Aorta (tissue), 5 donors: ENCODE measurements around the gene FIGN. TPM values are rescaled to one million over a fixed set of nuclear protein-coding genes. Genes with fewer than 3 reads are reported as not detected.

Source experiments
- ATAC-seq: fragments of 200-7000 bp; cut with Tn5 transposase; one replicate; pipeline ENCODE4 v1.9.1; 2022; ENCODE audit warnings: moderate library complexity; ENCODE audit not compliant: low FRiP score
- DNase-seq, 2 donors: peaks; one replicate each; pipeline ENCODE4 v3.0.0-alpha.2; 2020
- H3K27ac ChIP-seq, 2 donors: one replicate each; pipeline ENCODE4 v1.5.1; 2013; ENCODE audit warnings: low read length in 2 of 2, mild to moderate bottlenecking in 2 of 2, moderate library complexity in 2 of 2, control low read depth in 1 of 2, inconsistent platforms in 1 of 2, low read depth in 1 of 2
- H3K27me3 ChIP-seq, 2 donors: one replicate each; pipeline ENCODE4 v1.6.1; 2013; ENCODE audit warnings: control low read depth in 1 of 2, low read length in 1 of 2, mild to moderate bottlenecking in 1 of 2, moderate library complexity in 1 of 2; ENCODE audit not compliant: insufficient read depth in 2 of 2, control insufficient read depth in 1 of 2
- H3K36me3 ChIP-seq, 2 donors: one replicate each; pipeline ENCODE4 v1.6.1; 2013; ENCODE audit warnings: control low read depth in 1 of 2, low read length in 1 of 2, mild to moderate bottlenecking in 1 of 2; ENCODE audit not compliant: insufficient read depth in 2 of 2, control insufficient read depth in 1 of 2
- H3K4me1 ChIP-seq, 2 donors: one replicate each; pipeline ENCODE4 v1.6.1; 2013; ENCODE audit warnings: low read length in 2 of 2, control low read depth in 1 of 2, mild to moderate bottlenecking in 1 of 2, moderate library complexity in 1 of 2; ENCODE audit not compliant: insufficient read depth in 2 of 2, control insufficient read depth in 1 of 2
- H3K4me3 ChIP-seq, 2 donors: one replicate each; pipeline ENCODE4 v1.5.1; 2013; ENCODE audit warnings: low read length in 2 of 2, control low read depth in 1 of 2, mild to moderate bottlenecking in 1 of 2
- H3K9me3 ChIP-seq: one replicate; pipeline ENCODE4 v1.6.1; 2013; ENCODE audit warnings: mild to moderate bottlenecking, low read length; ENCODE audit not compliant: control insufficient read depth
- WGBS, 2 donors: extraction: QIAGEN DNeasy Blood & Tissue Kit; methylation state at CpG; one replicate each; pipeline ENCODE4 v1.1.7; 2013; 5-methylcytosine and 5-hydroxymethylcytosine counted together
- intact Hi-C, 2 donors: fragments of 100-400 bp; cut with DNase I; formaldehyde crosslinking; loops; one replicate each; pipeline versions ENCODE4 v1.14.2 to v1.15.0; 2022
- polyA plus RNA-seq, 2 donors: library from polyadenylated mRNA; stranded (reverse); fragments of 200-250 nt; gene quantifications; one replicate each; pipeline ENCODE4 v1.2.3, GENCODE V29; 2013
- total RNA-seq, 2 donors: library from RNA; stranded (reverse); fragmentation: NEBNext Ultra II Directional; extraction: Animal tissue kit (Norgen Biotek cat#: 25700); gene quantifications; one replicate each; pipeline ENCODE4 v1.2.1, GENCODE V29; 2021
- donor health status: healthy with polysubstance abuse.
- donor health status: Bipolar disorder and iron deficiency.
- donor health status: DM: no; HTN: no; CAD: no.
- donor health status: DM: no; HTN: no; CAD: no.
- donor health status: DM: yes; HTN: yes; CAD: no.

FIGN gene
- total and polyA plus RNA-seq, 4 donors: 1.6 to 27.8 (median 8.3) TPM

DNA sequence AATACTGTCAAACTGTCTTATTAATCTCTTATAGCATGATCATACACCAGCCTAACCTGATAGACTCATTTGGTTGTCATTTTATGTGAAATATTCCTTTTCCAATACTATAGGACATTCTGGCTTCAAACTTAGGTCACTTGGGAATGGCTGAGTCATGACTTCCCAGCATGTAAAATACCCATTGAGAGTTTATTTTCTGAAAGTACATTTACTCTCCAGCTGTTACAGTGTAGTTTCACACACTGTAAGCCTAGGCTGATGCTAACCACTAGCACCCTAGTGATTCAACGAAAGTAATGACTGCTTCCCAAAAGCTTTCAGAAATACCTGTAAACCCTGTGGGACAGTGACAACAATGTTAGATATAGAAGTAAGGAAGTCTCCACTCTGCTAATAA, 93.8 kb downstream of the FIGN start:
- DNase-seq (no peak), ATAC-seq (no peak)
- Histone ChIP-seq H3K36me3 (no peaks in the 10 kb centered on the region), H3K27me3 (no peaks in the 10 kb centered on the region), H3K9me3 (no peaks in the 10 kb centered on the region), H3K4me3 (no peak overlapping the region), H3K27ac (no peak overlapping the region), H3K4me1 (peaks cover 0 to 4% of the 10 kb centered on the region in 2 donors)
- intact Hi-C loops: no loop called here
- 55 to 69% methylated on average over 1 of the region's 1 CpG for WGBS, 2 donors

DNA sequence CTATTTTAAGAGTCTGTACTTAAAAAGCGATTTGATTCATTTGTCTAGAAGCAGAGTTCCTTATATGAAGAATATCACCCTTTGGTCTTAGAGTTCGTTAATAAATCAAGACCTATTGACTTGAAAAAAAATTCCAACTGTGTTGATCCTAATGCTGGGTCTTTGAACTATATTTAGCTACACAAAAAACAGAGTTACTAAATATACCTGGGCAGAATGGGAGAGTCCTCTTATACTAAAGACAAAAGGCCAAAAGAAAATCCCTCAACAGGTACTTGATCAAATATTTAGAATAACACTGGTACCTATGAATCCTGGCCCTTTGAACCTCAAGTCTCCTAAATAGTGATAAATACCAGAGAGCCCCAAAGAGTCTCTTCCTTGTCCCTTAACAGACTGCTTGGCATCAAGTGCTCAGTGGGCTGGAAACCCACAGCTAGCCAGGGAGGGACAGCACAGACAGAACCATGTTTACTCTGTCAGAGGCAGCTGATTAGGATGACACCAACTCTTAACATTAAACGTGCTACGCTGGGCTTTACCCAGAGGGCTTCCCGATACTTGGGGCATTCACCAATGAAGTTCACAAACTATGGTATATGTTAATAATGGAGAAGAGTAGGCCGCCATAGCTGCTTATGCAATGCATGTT, 95.1 kb downstream of the FIGN start:
- 91% methylated on average over 6 of the region's 6 CpGs for whole genome bisulfite sequencing, 2 donors
- H3K27ac ChIP-seq: no peak overlapping the region
- no peaks in the 10 kb centered on the region for H3K4me1 ChIP-seq
- H3K9me3 ChIP-seq: no peaks in the 10 kb centered on the region
- no peaks in the 10 kb centered on the region for H3K27me3 ChIP-seq
- H3K4me3 ChIP-seq: no peak overlapping the region
- intact Hi-C loops: no loop called here
- H3K36me3 ChIP-seq: no peaks in the 10 kb centered on the region
- ATAC-seq: no peak
- no peak for DNase-seq

DNA sequence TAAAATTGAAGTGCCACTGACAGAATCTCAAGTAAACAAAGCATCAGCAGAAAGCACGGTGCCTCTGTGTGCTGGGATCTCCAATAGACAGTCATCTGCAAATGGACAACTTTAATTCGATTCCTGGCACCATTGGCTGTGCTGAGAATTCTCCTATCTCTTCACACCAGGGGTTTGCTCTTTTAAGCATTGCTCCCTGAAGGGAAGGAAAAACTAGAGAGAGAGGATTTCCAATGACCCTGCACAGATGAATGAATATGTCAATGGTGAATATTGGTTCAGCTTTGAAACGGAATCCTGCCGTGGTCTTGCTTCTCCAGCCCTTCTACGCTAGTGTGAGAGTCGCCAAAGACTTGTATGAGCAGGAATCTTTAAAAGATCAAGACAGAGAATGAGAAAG, 97.9 kb downstream of the FIGN start:
- Histone ChIP-seq H3K36me3 (no peaks in the 10 kb centered on the region), H3K27ac (no peak overlapping the region), H3K9me3 (no peaks in the 10 kb centered on the region), H3K4me1 (no peaks in the 10 kb centered on the region), H3K27me3 (no peaks in the 10 kb centered on the region), H3K4me3 (no peak overlapping the region)
- intact Hi-C loops: no loop called here
- DNase-seq (no peak), ATAC-seq (no peak)
- 78 to 89% methylated on average over 6 of the region's 6 CpGs for WGBS, 2 donors

DNA sequence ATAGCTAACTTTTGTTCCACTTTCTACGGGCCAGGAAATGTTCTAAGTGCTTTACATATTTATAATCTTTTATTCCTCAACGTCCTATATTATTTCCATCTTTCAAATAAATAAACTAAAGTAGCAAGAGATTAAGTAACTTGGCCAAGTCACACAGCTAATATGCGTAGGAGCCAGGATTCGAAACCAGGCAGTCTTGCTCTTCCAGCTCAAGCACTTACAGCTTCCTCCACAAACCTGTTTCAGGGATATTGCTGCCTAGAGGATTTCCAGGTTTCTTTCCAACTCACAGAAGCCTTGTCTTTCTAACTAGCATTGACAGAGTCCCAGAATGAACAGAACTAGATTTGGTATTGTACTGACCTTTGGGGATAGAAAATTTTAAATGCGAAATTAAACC, 102.5 kb downstream of the FIGN start:
- Histone ChIP-seq H3K9me3 (no peaks in the 10 kb centered on the region), H3K36me3 (no peaks in the 10 kb centered on the region), H3K27me3 (no peaks in the 10 kb centered on the region), H3K4me3 (no peak overlapping the region), H3K27ac (no peak overlapping the region), H3K4me1 (no peaks in the 10 kb centered on the region)
- WGBS, 2 donors: 55 to 69% methylated on average over 5 of the region's 5 CpGs
- intact Hi-C loops: no loop called here
- DNase-seq (no peak), ATAC-seq (no peak)

DNA sequence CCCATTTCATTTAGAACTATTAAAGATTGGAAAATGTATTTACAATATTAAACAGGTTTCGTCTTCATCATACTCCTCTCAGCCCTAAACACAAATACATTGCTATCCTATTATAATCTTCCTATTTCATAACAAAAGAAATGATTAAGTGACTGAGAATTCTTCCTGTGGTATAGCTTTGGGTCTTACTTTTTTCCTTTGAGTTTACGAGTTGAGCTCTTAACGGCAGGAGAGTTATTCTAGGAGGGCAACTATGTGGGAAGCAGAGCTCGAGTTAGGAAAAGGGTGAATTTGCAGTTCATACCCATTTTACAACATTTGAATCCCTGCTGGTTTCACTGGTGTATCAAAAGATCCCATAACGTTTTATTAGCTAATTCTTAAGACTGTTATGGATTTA, 105.0 kb downstream of the FIGN start:
- intact Hi-C loops: no loop called here
- Histone ChIP-seq H3K9me3 (no peaks in the 10 kb centered on the region), H3K36me3 (no peaks in the 10 kb centered on the region), H3K4me1 (no peaks in the 10 kb centered on the region), H3K27ac (no peak overlapping the region), H3K4me3 (no peak overlapping the region), H3K27me3 (no peaks in the 10 kb centered on the region)
- DNase-seq: no peak
- ATAC-seq: no peak
- WGBS, 2 donors: 84 to 92% methylated on average over 5 of the region's 5 CpGs

DNA sequence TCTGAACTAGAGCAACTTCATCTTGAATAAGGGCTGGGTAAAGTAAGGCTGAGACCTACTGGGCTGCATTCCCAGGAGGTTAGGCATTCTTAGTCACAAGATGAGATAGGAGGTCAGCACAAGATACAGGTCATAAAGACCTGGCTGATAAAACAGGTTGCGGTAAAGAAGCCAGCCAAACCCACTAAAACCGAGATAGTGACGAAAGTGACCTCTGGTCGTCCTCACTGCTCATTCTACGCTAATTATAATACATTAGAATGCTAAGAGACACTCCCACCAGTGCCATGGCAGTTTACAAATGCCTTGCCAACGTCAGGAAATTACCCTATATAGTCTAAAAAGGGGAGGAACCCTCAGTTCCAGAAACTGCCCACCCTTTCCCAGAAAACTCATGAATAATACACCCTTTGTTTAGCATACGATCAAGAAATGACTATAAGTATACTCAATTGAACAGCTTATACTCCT, 109.1 kb downstream of the FIGN start:
- no peaks in the 10 kb centered on the region for H3K9me3 ChIP-seq
- no peak overlapping the region for H3K4me3 ChIP-seq
- no peaks in the 10 kb centered on the region for H3K27me3 ChIP-seq
- WGBS, 2 donors: 94 to 98% methylated on average over 7 of the region's 7 CpGs
- ATAC-seq (no peak), DNase-seq (no peak)
- intact Hi-C loops: no loop called here
- no peak overlapping the region for H3K27ac ChIP-seq
- no peaks in the 10 kb centered on the region for H3K4me1 ChIP-seq
- H3K36me3 ChIP-seq: no peaks in the 10 kb centered on the region

DNA sequence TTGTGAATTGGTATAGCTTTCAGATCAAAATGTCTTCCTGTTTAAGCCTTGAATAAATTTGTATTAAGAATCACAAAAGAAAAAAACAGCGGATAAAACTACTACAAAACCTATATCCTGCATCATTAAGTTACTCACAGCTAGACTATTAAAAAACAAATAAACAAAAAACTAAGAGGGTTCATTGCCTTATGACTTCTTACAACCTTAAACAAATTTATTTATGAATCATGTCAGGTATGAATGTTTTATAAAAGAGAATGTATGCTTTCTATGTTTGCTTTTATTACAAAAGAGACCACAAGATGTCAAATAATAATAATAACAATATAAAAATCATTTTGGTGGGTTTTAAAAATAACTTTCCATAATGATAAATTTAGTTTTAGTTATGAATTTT, 109.6 kb downstream of the FIGN start:
- Histone ChIP-seq H3K36me3 (no peaks in the 10 kb centered on the region), H3K4me3 (no peak overlapping the region), H3K9me3 (no peaks in the 10 kb centered on the region), H3K27ac (no peak overlapping the region), H3K27me3 (no peaks in the 10 kb centered on the region), H3K4me1 (no peaks in the 10 kb centered on the region)
- WGBS, 2 donors: 98% methylated on average over 1 of the region's 1 CpG
- intact Hi-C loops: no loop called here
- ATAC-seq (no peak), DNase-seq (no peak)

DNA sequence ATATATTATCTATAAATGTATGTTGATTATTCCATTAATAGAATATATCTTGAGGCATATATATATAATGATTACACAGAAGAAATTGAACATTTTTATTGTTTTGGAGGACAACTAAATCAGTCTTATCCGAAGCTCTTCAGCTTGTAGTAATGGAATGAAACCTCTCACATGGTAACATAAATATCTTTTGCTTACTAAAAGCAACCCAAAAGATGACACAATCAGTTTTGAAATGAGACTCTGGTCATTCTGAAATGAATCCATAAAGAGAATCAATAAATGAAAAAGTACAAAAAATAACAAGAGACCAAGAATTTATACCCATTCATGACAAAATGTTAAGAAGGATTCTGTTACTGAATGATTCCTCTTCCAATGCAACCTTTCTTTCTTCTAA, 110.2 kb downstream of the FIGN start:
- Histone ChIP-seq H3K4me1 (no peaks in the 10 kb centered on the region), H3K9me3 (no peaks in the 10 kb centered on the region), H3K4me3 (no peak overlapping the region), H3K36me3 (no peaks in the 10 kb centered on the region), H3K27ac (no peak overlapping the region), H3K27me3 (no peaks in the 10 kb centered on the region)
- ATAC-seq (no peak), DNase-seq (no peak)
- WGBS, 2 donors: 91% methylated on average over 1 of the region's 1 CpG
- intact Hi-C loops: no loop called here

DNA sequence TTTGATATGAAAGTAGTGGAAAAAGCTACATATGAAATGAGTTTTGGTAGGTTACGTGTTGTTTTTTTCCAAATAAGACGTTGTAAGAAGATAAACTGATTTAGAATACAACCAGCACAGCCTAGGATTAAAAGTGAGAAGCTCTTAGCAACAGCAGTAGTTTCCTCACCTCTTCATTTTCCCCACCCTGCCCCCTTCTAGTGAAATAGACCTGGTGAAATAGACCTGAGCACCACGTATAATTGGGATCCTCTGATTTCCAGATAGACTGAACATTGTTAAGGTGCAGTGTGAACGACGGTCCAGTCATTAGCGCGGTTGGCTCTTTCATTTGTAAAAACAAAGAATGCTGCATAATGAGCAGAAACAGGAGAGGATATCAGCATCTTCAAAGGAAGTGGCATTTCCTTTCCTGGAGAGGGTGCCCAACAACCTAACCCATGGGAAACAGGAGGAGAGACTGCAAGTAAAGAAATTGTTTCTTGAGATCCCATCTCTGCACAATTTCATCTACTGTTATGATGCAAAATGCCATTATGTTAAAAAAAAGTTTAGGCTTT, 114.3 kb downstream of the FIGN start:
- WGBS, 2 donors: 86 to 87% methylated on average over 7 of the region's 7 CpGs
- Histone ChIP-seq H3K36me3 (no peaks in the 10 kb centered on the region), H3K9me3 (no peaks in the 10 kb centered on the region), H3K4me3 (no peak overlapping the region), H3K27ac (no peak overlapping the region), H3K27me3 (no peaks in the 10 kb centered on the region), H3K4me1 (peaks cover 1 to 2% of the 10 kb centered on the region in 2 donors)
- ATAC-seq (no peak), DNase-seq (no peak)
- intact Hi-C loops: no loop called here
